GM23338 (cell line): Measurements from ENCODE around the gene SPDL1.

ENCODE experiments used
- CREB1 ChIP-seq: fragments of 250-450 bp; sonication (Bioruptor Pico); IDR thresholded peaks from 2 replicates; pipeline ENCODE4 v1.5.0; 2020; ENCODE audit warnings: low read depth, mild to moderate bottlenecking, moderate library complexity
- EZH2 ChIP-seq: fragments of 200-600 bp; sonication (generic); IDR thresholded peaks from one replicate; pipeline ENCODE4 v1.8.0; 2017; ENCODE audit warnings: antibody characterized with exemption, mild to moderate bottlenecking, low read depth; ENCODE audit not compliant: unreplicated experiment
- EZH2phosphoT487 ChIP-seq: fragments of 200-600 bp; sonication (generic); IDR thresholded peaks from one replicate; pipeline ENCODE4 v1.8.1; 2018; ENCODE audit warnings: antibody characterized with exemption; ENCODE audit not compliant: unreplicated experiment
- NANOG ChIP-seq: IDR thresholded peaks from 2 replicates; pipeline ENCODE4 v1.6.1; 2016; ENCODE audit warnings: antibody characterized with exemption, borderline replicate concordance
- POLR2AphosphoS5 ChIP-seq: IDR thresholded peaks from 2 replicates; pipeline ENCODE4 v1.6.1; 2016; ENCODE audit warnings: antibody characterized with exemption, low read depth
- ZNF114 ChIP-seq: fragments of 250-450 bp; sonication (Bioruptor Pico); IDR thresholded peaks from 2 replicates; pipeline ENCODE4 v1.5.0; 2020; ENCODE audit warnings: mild to moderate bottlenecking, moderate library complexity
- TF ChIP-seq, protein P1 (sequence below): IDR thresholded peaks from one replicate; pipeline ENCODE4 v1.6.1; 2018; ENCODE audit warnings: antibody characterized with exemption; ENCODE audit not compliant: unreplicated experiment
- TF ChIP-seq, protein P2 (sequence below), 2 experiments: fragments of 200-600 bp in 1 of 2; sonication (generic) in 1 of 2; conservative IDR thresholded peaks; 2 replicates each; pipeline versions ENCODE4 v1.5.1 to v1.6.1; 2016 to 2017; ENCODE audit warnings: antibody characterized with exemption in 2 of 2, low read depth in 2 of 2, mild to moderate bottlenecking in 2 of 2, moderate library complexity in 1 of 2
- TF ChIP-seq, protein P3 (sequence below): IDR thresholded peaks from 2 replicates; pipeline ENCODE4 v1.6.1; 2016; ENCODE audit warnings: antibody characterized with exemption

DNA sequence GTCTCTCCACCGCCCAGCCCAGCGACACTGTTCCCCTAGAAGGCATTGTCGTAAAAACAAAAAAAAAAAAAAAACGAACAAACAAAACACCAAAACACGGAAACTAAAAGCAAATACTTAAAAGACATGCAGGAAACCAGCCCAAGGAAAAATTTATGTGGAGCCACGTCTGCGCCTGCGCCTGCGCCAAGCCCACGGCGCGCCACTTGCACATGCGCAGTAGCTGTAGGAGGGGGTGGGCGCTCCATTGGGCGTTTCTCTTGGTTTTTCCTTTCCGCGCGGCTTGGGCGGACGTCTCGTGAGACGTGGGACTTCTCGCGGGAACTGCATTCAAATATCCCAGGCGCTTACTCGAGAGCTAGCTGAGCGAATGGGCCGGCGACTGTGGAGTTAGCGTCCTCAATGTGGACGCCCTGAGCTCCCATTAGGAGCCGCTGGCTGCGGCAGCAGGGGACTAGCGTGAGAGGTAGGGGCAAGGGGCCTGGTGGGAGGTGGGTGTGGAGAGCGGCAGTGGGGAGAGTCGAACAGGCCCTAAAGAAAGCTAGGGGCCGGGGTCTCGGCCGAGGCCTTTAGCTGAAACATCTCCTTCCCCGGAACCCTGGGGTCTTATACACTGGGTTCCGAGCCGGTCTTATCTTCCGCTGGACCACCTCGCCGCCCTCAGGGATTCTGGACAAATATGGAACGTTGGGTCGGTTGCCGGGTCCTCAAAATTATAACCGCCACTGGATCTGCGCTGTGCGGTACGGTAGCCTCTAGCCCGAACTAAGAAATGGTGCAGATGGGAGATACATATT lies at the start of gene SPDL1:
- TF ChIP-seq POLR2AphosphoS5 (peak; percentile 99), EZH2phosphoT487 (no peak), NANOG (no peak), EZH2 (no peak), CREB1 (CRISPR knock-in tag) (no peak), ZNF114 (CRISPR knock-in tag) (no peak)
- TF ChIP-seq, protein P1, sequence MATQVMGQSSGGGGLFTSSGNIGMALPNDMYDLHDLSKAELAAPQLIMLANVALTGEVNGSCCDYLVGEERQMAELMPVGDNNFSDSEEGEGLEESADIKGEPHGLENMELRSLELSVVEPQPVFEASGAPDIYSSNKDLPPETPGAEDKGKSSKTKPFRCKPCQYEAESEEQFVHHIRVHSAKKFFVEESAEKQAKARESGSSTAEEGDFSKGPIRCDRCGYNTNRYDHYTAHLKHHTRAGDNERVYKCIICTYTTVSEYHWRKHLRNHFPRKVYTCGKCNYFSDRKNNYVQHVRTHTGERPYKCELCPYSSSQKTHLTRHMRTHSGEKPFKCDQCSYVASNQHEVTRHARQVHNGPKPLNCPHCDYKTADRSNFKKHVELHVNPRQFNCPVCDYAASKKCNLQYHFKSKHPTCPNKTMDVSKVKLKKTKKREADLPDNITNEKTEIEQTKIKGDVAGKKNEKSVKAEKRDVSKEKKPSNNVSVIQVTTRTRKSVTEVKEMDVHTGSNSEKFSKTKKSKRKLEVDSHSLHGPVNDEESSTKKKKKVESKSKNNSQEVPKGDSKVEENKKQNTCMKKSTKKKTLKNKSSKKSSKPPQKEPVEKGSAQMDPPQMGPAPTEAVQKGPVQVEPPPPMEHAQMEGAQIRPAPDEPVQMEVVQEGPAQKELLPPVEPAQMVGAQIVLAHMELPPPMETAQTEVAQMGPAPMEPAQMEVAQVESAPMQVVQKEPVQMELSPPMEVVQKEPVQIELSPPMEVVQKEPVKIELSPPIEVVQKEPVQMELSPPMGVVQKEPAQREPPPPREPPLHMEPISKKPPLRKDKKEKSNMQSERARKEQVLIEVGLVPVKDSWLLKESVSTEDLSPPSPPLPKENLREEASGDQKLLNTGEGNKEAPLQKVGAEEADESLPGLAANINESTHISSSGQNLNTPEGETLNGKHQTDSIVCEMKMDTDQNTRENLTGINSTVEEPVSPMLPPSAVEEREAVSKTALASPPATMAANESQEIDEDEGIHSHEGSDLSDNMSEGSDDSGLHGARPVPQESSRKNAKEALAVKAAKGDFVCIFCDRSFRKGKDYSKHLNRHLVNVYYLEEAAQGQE = no peak
- TF ChIP-seq, protein P2, sequence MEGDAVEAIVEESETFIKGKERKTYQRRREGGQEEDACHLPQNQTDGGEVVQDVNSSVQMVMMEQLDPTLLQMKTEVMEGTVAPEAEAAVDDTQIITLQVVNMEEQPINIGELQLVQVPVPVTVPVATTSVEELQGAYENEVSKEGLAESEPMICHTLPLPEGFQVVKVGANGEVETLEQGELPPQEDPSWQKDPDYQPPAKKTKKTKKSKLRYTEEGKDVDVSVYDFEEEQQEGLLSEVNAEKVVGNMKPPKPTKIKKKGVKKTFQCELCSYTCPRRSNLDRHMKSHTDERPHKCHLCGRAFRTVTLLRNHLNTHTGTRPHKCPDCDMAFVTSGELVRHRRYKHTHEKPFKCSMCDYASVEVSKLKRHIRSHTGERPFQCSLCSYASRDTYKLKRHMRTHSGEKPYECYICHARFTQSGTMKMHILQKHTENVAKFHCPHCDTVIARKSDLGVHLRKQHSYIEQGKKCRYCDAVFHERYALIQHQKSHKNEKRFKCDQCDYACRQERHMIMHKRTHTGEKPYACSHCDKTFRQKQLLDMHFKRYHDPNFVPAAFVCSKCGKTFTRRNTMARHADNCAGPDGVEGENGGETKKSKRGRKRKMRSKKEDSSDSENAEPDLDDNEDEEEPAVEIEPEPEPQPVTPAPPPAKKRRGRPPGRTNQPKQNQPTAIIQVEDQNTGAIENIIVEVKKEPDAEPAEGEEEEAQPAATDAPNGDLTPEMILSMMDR (conservative IDR thresholded peaks at IDR 0.05; ENCODE audit: low read depth in 2 of 2) = no peak
- TF ChIP-seq, protein P3, sequence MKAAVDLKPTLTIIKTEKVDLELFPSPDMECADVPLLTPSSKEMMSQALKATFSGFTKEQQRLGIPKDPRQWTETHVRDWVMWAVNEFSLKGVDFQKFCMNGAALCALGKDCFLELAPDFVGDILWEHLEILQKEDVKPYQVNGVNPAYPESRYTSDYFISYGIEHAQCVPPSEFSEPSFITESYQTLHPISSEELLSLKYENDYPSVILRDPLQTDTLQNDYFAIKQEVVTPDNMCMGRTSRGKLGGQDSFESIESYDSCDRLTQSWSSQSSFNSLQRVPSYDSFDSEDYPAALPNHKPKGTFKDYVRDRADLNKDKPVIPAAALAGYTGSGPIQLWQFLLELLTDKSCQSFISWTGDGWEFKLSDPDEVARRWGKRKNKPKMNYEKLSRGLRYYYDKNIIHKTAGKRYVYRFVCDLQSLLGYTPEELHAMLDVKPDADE = no peak
